GM19025 (cell line): ENCODE data around the gene CYP4F8.
"Not testable (repeated sequence)": the region's sequence is repeated elsewhere in the genome, so short reads cannot be mapped to it uniquely, and the experiment has no call there.

Source experiments
- ATAC-seq: cut with Tn5 transposase; IDR thresholded peaks from one replicate; pipeline ENCODE4 v1.9.1; 2021; ENCODE audit warnings: mild to moderate bottlenecking, low read depth, moderate library complexity; ENCODE audit not compliant: unreplicated experiment

The CYP4F8 gene

GRCh38 chr19:15679089-15679488, 64.1 kb downstream of the CYP4F8 start:
- no peak for ATAC-seq

GRCh38 chr19:15679865-15680264, 64.8 kb downstream of the CYP4F8 start:
- not testable (repeated sequence) for ATAC-seq
